HG03196 (cell line): Measurements from ENCODE around the gene NOL4L.
A peak's percentile ranks its signal among the peaks of the same experiment; 100 is the strongest.

Source experiments
- ATAC-seq: cut with Tn5 transposase; IDR thresholded peaks from one replicate; pipeline ENCODE4 v1.9.1; 2021; ENCODE audit not compliant: unreplicated experiment

The NOL4L gene

DNA sequence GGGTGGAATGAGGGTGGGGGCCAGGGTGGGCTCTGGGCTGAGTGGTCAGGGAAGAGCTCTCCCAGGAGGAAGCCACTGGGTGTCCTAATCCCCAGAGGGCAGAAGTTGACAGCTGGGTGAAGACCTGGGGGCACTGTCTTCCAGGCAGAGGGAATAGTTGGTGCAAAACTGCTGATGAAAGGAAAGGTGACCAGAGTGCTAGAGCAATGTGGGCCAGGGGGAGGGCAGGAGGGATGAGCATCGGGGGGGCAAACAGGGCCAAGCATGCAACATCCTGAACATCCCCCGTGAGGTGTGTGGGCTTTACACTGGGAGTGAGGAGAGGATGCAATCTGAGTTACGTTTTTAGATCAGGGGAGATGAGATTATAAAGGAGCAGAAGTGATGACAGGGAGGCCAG lies 97.8 kb downstream of the NOL4L start:
- no peak for ATAC-seq

DNA sequence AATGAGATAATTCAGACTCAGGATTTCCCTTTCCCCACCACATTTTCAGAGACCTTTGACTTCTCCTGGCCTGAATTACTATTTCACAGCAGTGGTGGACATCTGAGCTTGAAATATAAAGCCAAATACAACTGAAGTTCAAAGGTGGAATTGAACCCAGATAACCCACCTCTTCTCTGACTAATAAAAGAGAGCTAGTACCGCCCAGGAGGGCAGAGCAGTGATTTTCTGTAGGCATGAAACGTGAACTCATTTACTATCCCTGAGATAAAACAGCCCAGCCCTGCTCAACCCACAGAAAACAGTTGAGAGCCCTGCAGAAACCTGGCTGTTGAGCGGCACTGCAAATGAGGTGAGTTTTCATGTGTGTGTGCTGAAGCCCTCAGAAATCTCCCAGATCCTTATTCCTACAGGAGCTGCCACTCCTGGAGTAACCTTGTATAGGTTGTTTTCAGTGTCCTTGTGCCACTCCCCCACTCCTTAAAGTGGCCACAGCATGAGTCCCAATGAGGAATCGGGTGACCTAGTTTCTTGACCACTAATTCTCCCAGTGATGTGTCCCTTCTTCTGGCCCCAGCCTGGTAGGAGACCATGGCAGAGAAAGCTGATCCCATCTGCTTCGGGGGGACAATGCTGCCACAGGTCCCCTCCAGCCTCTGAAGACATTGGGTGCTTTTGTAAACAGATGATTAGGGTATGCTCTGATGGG lies 99.2 kb downstream of the NOL4L start:
- no peak for ATAC-seq

DNA sequence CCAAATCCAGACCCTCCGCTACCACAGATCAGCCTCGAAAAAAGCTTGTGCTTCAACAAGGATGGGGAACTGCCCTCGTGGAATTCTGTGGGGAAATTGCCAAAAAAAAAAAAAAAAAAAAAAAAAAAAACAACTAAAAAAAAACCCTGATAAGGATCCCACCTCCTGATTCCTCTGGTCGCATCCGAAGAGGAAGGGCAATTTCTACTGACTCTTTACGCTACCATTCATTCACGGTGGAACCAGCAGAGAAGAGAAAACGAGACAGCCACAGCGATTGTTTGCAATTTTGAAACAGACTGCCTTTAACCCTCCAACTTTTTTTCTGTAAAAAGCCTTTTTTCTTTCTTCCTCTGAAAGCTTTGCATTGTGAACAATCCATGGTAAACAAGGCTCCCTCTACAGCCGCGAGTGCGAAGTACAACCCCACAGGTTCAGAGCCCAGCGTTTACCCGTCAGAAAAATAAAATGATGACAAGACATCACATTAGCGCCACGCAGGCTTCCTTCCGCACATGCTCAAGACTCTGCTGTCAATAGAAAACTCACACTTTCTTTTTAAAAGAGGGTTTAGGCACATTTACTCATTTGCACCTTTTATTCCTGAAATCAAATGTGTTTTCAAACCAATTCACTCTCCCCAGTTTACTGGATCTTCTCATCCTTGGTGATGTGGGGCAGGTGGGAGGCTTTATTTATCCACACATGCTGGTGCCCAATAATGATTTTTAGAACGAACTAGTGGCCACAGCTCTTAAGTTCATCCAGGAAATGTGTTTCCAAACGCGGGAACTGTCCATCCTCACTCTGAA lies 100.0 kb downstream of the NOL4L start:
- ATAC-seq, result peak; percentile 59

DNA sequence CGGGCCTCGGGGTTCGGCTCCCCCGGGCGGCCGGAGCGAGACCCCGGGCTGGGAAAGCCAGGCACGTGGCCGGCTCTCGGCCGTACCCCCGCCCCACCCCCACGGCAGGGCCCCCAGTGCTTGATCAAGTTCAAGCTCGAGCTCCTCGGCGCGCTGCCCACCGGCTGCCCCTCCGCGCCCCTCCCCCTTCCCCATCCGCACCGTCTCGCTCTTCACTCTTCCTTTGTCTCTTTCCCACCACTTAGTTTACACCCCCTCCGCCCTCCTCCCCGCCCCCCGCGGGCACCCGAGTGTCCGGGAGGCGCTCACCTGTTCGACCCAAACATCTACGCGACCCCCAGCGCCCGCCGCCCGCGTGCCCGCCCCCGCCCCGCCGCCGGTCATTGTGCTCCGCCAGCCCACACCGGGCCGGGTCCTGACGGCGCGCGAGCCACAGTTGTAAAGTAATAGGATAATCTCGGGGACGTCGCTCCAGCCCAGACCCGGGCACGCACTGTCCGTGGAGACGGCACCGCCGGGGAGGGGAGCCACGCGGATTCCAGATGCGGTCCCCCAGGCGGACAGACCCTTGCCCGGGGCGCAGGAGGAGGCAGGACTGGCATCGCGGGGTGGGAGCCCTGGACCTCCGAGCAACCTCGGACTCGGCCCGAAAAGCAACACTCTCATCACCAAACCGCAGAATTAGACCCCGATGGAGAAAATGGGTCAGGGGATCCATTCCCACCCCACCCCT lies 100.7 kb downstream of the NOL4L start:
- ATAC-seq, result no peak

DNA sequence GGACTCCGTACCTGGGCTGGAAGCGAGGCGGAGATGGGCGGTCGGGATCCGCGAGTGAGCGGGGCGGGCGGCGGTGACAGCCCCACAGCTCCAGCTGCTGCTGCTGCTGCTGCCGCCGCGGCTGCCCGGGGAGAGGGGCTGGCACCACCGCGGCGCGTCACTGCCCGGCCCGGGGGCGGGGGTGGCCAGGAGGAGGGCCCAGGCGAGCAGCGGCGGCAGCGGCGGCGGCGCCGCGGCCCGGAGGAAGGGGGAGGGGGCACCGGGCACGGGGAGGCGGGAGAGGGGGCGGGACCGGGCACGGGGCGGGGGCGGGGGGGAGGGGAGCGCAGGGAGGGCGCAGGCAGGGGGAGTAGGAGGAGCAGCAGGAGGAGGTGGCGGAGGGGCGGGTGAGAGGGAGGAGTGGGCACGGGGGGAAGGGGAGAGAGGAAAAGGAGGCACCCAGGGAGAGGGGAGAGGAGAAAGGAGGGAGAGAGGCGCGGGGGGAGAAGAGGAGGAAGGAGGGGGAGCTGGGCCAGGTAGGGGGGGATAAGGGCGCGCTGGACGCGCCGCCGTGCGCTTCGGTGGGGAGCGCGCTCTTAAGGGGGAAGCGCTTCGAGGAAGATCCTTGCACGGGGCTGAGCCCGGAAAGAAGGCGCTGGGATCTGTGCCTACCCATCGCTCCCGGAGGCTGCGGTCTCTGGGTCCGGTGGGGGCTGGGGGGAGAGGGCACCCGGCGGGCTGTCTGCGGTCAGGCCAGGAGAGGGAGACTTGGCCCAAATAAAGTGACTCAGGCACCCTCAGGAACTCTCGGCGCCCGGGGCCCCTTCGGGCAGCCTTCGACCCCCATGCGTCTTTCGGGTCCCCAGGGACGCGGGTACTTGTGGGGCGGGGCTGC lies 101.5 kb downstream of the NOL4L start:
- no peak for ATAC-seq

DNA sequence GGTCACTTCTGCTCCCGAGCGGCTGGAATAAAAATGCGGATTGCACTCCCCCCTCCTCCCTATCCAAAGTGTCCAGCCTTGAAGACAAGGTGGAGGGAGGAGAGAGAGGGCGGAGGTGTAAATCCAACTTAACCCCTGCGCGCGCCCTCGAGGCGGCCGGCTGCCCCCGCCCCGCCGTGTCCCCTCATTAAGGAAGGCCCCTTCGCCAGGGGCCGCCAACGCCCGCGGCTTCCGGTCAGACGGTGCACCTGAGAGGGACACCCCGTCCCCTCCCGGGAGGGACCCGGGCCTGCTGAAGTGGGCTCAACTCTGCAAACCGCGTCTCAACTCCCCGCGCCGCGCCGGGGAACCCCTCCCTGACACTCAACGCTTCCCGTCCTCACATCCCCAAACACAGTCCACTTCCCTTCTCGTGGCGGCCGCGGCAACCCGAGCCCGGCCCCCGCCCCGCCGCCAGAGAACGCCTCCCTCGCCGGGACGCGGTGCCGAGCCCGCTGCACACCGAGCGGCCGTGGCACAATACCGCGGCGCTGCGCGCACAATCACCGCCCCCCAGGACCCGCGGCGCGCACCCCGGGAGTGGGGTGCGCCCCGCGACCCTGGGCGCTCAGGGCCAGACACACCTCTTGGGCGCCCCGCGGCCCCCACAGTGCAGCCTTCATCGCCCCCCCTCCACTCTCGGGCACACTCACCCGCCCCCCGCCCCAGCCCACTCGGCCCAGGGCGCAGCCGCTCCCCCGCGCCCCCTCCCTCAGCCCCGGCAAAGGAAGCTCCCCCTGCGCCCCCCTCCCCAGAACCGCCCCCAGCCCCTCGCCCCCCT lies 102.5 kb downstream of the NOL4L start:
- ATAC-seq, result no peak

DNA sequence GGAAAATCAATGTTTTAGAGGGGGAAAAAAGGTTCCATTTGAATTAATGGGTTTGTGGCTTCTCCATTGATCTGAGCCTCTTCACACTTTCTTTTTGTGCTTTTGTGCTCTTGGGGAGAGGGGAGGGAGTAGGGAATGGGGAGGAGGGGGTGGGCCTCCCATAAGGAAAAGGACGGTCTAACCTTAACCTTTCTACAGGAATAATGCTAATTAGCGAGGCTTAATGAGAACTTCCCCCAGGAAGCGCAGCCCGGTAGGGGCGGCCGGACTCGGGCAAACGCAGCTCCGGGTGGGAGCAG lies 103.0 kb downstream of the NOL4L start:
- ATAC-seq, result no peak

DNA sequence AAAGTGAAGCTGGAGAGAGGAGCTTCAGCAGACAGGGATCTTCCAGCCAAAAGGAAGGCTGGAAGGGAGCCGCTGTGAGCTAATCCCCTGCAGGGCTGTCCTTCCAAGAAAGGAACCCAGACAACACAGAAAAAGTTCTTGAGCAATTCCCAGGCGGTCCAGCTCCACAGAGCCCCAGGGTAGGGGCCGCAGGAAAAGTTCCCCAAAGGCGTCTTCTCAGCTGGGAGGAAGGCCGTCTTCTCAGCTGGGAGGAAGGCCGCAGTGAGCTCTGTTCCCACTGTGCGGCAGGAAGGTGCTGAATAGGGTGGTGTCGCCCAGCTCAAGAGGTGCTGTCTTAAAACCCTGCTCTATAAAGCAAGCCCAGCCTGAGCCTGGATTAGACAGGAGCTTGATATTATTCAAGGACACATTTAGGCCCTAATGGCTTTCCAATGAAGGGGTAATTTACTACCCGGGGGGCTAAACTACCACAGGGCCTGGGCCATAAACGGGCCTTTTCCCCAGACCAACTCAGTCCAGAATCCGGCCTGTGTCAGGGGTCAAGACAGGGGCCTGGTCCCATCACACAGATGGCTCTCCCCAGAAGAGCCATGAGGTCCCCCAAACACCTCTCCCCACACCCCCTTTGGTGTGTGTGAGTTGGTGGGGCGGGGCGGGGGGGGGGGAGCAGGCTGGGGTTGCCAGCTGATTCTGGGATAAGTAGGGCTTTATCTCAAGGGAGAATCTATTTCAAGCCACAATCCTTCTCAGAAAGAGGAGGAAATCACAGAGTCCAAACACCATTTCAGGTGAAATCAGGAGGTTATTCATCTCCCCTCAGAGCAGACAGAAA lies 103.6 kb downstream of the NOL4L start:
- no peak for ATAC-seq

DNA sequence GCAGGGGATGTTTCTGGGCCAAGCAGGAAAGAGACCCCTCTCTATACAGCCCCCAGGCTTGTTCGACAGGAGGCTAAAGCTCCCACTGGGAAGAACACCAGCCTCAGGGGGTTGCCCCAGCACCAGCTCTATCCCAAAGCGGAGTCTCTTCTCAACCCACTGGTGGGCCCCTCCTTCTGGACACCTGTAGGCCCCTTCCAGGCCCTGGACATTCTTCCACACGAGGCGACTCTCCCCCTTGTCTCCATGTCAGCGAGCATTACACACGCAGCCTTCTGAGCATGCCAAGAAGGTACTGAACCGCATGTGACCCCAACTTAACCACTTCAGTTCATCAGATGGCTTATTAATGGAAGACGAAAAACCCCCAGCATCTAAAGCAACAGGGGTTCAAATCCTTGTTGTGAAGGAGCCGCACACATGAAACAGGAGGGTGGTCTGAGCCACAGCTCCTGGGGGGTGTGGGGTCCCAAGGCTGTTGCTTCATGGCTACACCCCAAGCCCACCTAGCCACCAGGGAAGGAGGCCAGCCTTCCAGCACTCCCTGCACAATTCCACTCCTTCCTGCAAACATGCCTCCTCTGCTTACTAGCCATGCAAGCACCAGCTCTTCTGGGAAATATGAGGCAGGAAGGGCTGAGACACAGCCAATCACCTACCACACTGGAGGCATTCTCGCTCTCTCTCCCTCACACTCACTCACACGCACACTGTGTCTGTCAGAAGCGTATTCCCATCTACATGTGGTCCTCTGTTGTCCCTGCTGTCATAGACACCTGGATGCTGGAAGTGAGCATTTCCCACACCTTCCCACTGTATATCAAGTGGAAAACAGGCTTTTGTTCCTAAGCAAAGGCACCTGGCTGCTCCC lies 104.5 kb downstream of the NOL4L start:
- ATAC-seq, result no peak

DNA sequence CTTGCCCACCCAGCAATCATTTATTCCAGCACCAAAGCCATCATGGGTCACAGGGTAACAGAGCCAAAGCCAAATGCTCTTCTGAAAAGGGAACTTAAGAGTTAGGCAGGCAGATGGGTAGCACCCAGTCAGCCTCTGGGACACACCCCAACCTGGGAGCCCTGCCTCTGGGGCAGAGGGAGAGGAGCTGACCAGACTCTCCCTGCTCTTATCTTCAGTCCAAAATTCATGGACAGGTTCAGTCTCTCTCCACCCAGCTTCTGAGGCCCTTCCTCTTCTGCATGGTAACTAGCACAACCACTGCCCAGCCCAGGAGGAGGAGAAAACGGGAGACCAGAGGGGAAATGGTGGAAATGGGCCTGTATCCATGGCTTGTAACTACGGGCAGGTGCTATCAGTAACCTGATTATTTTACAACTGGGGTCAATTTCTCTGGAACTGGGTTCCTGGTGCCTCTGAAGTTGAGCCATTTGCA lies 105.4 kb downstream of the NOL4L start:
- no peak for ATAC-seq

DNA sequence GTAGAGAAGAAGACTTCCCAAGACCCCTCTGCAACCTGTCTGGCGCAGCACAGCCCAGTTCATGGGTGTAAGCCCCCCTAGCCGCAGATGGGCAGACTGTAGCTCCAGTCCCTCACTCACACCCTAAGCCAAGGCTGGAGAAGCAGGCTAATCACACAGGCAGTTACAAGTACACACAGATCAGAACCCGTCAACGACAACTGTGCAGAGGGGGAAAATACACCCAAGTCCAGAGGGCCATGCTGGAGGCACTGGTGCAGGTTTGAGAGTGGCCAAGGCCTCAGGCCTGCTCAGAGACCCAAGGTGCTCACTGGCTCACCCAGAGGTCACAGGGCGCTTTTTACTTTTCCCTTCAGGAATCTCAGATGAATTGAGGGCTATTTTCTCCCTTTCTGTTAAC lies 106.1 kb downstream of the NOL4L start:
- ATAC-seq, result no peak

DNA sequence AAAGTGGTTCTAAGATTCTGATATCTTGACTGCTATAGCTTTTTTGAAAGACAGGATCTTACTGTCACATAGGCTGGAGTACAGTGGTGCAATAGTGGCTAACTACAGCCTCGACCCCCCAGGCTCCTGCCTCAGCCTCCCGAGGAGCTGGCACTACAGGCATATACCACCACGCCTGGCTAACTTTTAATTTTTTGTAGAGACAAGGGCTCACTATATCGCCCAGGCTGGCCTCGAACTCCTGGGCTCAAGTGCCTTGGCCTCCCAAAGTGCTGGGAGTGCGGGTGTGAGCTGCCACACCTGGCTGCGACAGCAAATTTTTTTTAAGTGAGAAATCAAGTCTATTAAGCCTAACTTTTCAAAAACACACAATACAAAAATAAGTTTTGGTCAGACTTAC lies 106.6 kb downstream of the NOL4L start:
- no peak for ATAC-seq

DNA sequence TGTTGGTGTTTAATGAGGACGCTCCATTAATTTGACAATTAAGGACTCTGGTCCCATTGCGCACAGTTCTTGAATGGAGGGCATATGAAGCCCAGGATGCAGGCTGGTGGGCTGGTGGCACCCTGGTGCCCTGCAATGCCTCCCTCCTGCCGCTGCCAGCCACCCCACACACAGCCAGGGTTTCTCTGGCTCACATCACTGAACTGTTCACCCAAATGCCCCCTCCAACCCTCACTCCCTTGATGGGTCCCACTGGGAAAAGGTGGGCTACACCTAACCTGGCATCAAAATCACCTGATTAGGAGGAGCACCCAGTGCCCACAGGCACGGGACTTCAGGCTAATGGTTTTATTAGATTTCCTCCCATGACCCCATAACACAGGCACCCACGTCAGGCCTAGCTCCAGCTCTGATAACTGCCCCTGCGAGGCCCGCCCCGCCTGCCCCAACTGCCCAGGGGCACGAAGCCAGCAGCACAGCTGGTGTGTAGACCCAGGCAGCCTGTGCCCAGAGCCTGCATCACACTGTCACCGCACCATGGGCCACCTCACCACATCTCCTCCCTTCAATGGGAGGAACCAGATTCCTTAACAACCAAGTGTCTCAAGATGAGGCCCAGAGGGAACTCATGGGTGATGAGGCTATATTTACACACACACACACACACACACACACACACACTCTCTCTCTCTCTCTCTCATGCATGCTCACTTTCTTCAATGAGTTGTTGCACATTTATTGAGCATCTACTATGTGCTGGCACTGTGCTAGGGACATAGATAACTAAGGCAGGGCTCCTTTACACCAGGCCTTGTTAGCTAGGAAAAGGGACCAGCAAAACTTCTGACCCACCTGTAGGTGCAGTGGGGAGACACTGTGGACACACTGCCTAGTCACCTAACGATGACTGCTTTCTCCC lies 107.3 kb downstream of the NOL4L start:
- no peak for ATAC-seq

DNA sequence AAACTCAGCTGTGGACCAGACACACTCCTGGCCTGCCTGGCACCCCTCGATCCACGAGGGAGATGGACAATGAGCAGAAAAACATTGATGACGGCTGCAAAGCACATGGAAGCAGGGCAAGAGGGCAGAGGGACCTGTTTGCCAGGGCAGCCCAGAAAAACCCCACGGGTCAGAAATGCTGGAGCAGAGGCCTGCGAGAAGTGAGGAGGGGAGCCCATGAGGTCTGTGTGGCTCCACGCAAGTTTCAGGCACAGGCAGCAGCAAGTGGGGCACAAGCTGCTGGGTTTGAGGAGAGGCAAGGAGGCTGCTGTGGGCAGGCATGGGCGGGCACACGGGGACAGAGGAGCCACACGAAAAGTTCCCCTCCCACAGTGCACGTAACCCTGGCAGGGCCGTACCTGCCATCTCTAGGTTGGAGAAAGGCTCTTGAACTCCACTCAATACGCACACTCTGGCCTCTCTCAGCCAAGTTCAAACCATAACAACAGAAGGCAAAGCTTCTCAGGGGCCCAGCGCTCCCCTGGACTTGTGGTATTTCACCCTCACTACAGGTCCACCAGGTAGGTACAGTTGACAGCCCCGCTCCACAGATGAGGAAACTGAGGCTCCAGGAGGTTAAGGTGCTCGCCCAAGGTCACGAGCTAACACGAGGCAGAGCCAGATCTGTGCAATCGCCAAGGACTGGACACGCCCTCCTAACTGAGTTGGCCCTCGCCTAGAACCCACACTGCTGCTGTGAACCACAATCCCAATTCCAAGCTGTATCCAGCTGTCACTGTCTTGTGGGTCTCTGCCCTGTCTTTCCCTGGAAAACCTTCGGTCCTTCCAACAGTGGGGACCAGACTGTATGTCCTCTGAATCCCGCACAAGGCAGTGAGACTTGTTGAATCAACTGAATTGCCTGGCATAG lies 108.2 kb downstream of the NOL4L start:
- no peak for ATAC-seq

DNA sequence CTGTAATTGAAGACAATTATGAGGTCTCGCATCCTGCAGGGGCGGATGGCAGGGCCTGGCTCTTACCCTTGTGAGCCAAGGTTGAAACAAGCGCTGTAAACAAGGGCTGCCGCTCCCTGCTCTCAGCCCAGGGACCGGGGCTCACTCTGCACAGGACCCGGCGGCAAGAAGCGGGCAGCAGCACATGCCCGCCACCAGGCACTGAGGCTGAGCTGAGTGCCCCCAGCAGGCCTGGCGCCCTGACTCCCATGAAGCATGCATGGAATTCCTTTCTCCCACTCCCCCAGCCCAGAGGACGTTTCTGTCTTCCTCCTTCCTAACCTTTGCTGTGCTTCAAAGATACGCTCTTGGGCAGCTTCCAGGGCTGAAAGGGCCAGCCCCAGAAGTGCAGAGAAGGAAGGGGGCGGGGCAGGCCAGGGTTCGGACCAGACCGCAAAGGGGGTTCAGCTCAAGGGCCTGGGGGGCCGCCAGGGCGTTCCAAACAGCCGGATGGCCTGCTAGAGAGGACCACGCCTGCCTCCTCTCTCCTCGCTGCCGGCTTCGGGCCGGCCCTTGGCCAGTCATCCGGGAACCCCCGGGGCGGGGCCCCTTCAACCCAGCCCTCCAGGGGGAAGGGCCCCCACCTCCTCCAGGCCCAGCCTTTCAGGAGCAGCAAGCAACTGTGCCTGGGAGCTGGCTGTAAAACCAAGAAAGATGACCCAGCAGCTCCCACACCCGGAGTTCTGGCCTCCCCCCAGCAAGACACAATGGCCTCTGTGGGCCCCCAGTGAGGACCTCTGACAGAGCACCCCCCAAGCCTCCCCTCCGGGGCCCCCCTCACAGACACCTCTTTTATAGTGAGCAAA lies 109.9 kb downstream of the NOL4L start:
- ATAC-seq, result no peak

DNA sequence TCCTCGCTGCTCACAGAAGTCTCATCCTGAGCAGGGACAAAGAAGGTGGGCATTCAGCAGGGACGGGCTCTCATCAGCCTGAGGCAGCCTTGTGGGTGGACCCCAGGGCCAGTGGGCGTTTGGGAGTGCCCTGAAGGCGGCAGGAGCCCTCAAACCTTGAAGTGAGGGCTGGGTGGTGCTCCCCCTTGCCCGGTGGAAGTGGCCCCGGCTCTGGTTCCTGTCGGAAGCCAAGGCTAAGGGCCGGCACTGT lies 110.5 kb downstream of the NOL4L start:
- no peak for ATAC-seq
